ENCODE results near the gene PHF20. TPM values are rescaled to one million over a fixed set of nuclear protein-coding genes. Genes with fewer than 3 reads are reported as not detected.
A peak's percentile ranks its signal among the peaks of the same experiment; 100 is the strongest.
"Not testable (repeated sequence)": the region's sequence is repeated elsewhere in the genome, so short reads cannot be mapped to it uniquely, and the experiment has no call there.

The PHF20 gene
- polyA plus RNA-seq, 1 donor: 23.6 TPM

- Histone ChIP-seq H3K4me1 (ENCODE audit: control insufficient read depth, insufficient read depth, low read length) (peaks cover 11% of the 10 kb centered on the region), H3K9me3 (ENCODE audit: control insufficient read depth, low read depth, low read length) (no peaks in the 10 kb centered on the region), H3K36me3 (ENCODE audit: control insufficient read depth, insufficient read depth, low read length) (peaks cover 46% of the 10 kb centered on the region), H3K27me3 (ENCODE audit: control insufficient read depth, insufficient read depth, low read length) (no peaks in the 10 kb centered on the region), H3K4me3 (ENCODE audit: low read length) (peak overlapping the region; percentile 92), H3K27ac (ENCODE audit: low read length) (peak overlapping the region; percentile 99)
- DNase-seq: peak in 1 of 2 donors; percentile 25
- WGBS (ENCODE audit: insufficient coverage, low lambda C conversion rate): no CpG with 5 or more reads among the region's 7 CpGs
Measured at GRCh38 chr20:35739294-35740163, 32.3 kb upstream of the PHF20 start.

DNA sequence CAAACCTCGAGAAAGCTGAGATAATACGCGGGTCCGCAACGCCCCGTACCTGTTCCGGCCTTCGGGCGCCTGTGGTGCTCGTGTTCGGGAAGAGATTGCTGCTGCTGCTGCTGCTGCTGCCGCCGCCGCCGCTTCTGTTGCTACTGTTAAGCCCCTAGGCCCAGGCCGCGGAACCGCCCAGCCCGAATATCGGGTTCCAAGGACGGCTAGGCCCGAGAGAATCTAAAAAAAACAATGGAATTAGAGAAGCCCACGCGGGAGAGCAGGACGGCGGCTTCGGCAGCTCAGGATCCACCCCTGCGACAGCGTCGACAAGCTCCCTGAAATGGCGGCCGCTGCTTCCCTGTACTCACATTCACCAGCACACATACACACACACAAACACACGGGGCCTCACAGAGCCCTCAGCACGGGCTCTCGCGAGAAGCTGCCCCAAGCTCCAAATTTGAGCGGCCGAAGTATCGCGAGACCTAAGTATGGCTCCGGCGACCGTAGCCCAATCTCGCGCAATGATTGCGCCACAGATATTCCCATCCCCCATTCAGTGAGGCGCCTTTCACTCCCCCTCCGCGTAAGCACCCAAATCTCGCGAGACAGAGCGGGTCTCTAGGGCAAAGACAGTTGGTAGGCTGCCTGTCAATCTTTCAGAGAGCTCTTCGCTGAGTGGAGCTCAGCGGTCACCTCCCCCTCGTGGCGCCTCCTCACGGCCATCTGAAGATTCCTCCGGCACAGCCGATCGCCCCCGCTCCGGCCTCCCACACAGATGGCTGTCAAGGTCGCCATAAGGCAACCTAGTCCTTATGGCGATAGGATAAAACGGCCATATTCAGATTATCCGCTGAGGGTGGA lies 29.7 kb upstream of the PHF20 start, which contains the start of gene RBM39:
Gene RBM39, minus strand, starts transcription at position 369 of the 849 bp plus-strand sequence. CDS start 1,386 bp downstream, outside the sequence.
- H3K4me3 ChIP-seq (ENCODE audit: low read length): peak within 1 kb of the TSS; percentile 92
- H3K36me3 ChIP-seq (ENCODE audit: control insufficient read depth, insufficient read depth, low read length): peaks cover 27% of the 10 kb centered on the region
- H3K4me1 ChIP-seq (ENCODE audit: control insufficient read depth, insufficient read depth, low read length): peaks cover 11% of the 10 kb centered on the region
- peak; percentile 100 for DNase-seq
- 0% methylated on average over 2 of the region's 66 CpGs for WGBS (ENCODE audit: insufficient coverage, low lambda C conversion rate)
- no peaks in the 10 kb centered on the region for H3K9me3 ChIP-seq (ENCODE audit: control insufficient read depth, low read depth, low read length)
- peak within 1 kb of the TSS; percentile 99 for H3K27ac ChIP-seq (ENCODE audit: low read length)
- no peaks in the 10 kb centered on the region for H3K27me3 ChIP-seq (ENCODE audit: control insufficient read depth, insufficient read depth, low read length)

- peak overlapping the region; percentile 91 for H3K27ac ChIP-seq (ENCODE audit: low read length)
- H3K9me3 ChIP-seq (ENCODE audit: control insufficient read depth, low read depth, low read length): no peaks in the 10 kb centered on the region
- H3K4me3 ChIP-seq (ENCODE audit: low read length): peak overlapping the region; percentile 70
- no peaks in the 10 kb centered on the region for H3K27me3 ChIP-seq (ENCODE audit: control insufficient read depth, insufficient read depth, low read length)
- peak; percentile 16 to 62 for DNase-seq
- peaks cover 11% of the 10 kb centered on the region for H3K4me1 ChIP-seq (ENCODE audit: control insufficient read depth, insufficient read depth, low read length)
- H3K36me3 ChIP-seq (ENCODE audit: control insufficient read depth, insufficient read depth, low read length): peaks cover 21% of the 10 kb centered on the region
- 0% methylated on average over 4 of the region's 8 CpGs for WGBS (ENCODE audit: insufficient coverage, low lambda C conversion rate)
Measured at GRCh38 chr20:35742741-35743523, 28.9 kb upstream of the PHF20 start.

GRCh38 chr20:35743693-35744491 lies 27.9 kb upstream of the PHF20 start:
- Histone ChIP-seq H3K27me3 (ENCODE audit: control insufficient read depth, insufficient read depth, low read length) (no peaks in the 10 kb centered on the region), H3K4me1 (ENCODE audit: control insufficient read depth, insufficient read depth, low read length) (peaks cover 11% of the 10 kb centered on the region), H3K4me3 (ENCODE audit: low read length) (no peak overlapping the region), H3K36me3 (ENCODE audit: control insufficient read depth, insufficient read depth, low read length) (peaks cover 11% of the 10 kb centered on the region), H3K27ac (ENCODE audit: low read length) (peak overlapping the region; percentile 91), H3K9me3 (ENCODE audit: control insufficient read depth, low read depth, low read length) (no peaks in the 10 kb centered on the region)
- DNase-seq: peak in 1 of 2 donors; percentile 50
- 87% methylated on average over 3 of the region's 15 CpGs for WGBS (ENCODE audit: insufficient coverage, low lambda C conversion rate)

DNA sequence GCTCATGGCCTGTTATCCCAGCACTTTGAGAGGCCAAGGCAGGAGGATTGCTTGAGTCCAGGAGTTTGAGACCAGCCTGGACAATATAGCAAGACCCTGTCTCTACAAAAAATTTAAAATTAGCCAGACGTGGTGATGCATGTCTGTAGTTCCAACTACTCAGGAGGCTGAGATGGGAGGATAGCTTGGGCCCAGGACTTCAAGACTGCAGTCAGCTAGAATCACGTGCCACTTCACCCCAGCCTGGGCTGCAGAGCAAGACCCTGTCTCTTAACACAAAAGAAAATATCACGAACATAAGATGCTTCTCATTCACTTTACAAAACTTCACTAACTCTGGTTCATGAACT lies 27.3 kb upstream of the PHF20 start:
- H3K36me3 ChIP-seq (ENCODE audit: control insufficient read depth, insufficient read depth, low read length); H3K4me3 ChIP-seq (ENCODE audit: low read length); DNase-seq: not testable (repeated sequence)

GRCh38 chr20:35750611-35751010 lies 21.2 kb upstream of the PHF20 start:
- 89% methylated on average over 1 of the region's 2 CpGs for WGBS (ENCODE audit: insufficient coverage, low lambda C conversion rate)
- DNase-seq: no peak
- Histone ChIP-seq H3K27ac (ENCODE audit: low read length) (no peak overlapping the region), H3K4me3 (ENCODE audit: low read length) (no peak overlapping the region), H3K9me3 (ENCODE audit: control insufficient read depth, low read depth, low read length) (no peaks in the 10 kb centered on the region), H3K4me1 (ENCODE audit: control insufficient read depth, insufficient read depth, low read length) (no peaks in the 10 kb centered on the region), H3K36me3 (ENCODE audit: control insufficient read depth, insufficient read depth, low read length) (no peaks in the 10 kb centered on the region), H3K27me3 (ENCODE audit: control insufficient read depth, insufficient read depth, low read length) (no peaks in the 10 kb centered on the region)

More for the DNA sequence above, 27.3 kb upstream of the PHF20 start:
- WGBS (ENCODE audit: insufficient coverage, low lambda C conversion rate): 100% methylated on average over 1 of the region's 3 CpGs
- peak overlapping the region; percentile 91 for H3K27ac ChIP-seq (ENCODE audit: low read length)
- not testable (repeated sequence) for H3K27me3 ChIP-seq (ENCODE audit: control insufficient read depth, insufficient read depth, low read length); H3K4me1 ChIP-seq (ENCODE audit: control insufficient read depth, insufficient read depth, low read length); H3K9me3 ChIP-seq (ENCODE audit: control insufficient read depth, low read depth, low read length)

GRCh38 chr20:35756404-35756803 lies 15.4 kb upstream of the PHF20 start:
- no peak overlapping the region for H3K27ac ChIP-seq (ENCODE audit: low read length)
- H3K4me3 ChIP-seq (ENCODE audit: low read length): no peak overlapping the region
- no peaks in the 10 kb centered on the region for H3K36me3 ChIP-seq (ENCODE audit: control insufficient read depth, insufficient read depth, low read length)
- H3K4me1 ChIP-seq (ENCODE audit: control insufficient read depth, insufficient read depth, low read length): no peaks in the 10 kb centered on the region
- no peak for DNase-seq
- no CpG with 5 or more reads among the region's 4 CpGs for WGBS (ENCODE audit: insufficient coverage, low lambda C conversion rate)
- H3K9me3 ChIP-seq (ENCODE audit: control insufficient read depth, low read depth, low read length): no peaks in the 10 kb centered on the region
- H3K27me3 ChIP-seq (ENCODE audit: control insufficient read depth, insufficient read depth, low read length): peaks cover 3% of the 10 kb centered on the region

DNA sequence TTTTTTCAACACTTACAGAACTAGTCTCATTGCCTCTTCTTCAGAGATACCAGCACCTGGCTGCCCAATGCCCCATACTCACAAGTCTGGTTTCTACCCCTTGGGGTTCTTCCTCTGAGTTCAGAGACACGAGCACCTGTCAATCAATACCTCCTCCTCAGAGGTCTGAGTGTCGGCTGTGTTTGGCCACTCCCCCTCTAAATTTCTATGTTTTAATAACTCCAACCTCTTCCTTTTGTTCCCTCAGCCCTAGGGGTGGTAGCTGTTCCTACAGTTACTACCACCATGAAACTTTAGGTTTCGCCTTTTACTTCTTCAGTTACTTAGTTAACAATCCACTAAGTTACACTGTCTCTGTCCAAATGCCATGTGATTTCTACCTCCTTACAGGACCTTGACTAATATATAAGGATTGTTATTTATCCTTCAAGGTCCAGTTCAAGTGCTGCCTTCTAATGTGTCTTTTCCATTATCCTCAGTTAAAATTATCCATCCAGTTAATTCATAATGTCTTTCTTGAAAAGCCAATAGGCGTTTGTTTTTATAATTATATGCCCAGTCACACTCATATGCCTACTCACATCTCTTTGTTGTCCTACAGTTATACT lies 14.6 kb upstream of the PHF20 start:
- Histone ChIP-seq H3K27me3 (ENCODE audit: control insufficient read depth, insufficient read depth, low read length) (peaks cover 3% of the 10 kb centered on the region), H3K4me1 (ENCODE audit: control insufficient read depth, insufficient read depth, low read length) (no peaks in the 10 kb centered on the region), H3K4me3 (ENCODE audit: low read length) (no peak overlapping the region), H3K27ac (ENCODE audit: low read length) (no peak overlapping the region), H3K36me3 (ENCODE audit: control insufficient read depth, insufficient read depth, low read length) (no peaks in the 10 kb centered on the region), H3K9me3 (ENCODE audit: control insufficient read depth, low read depth, low read length) (no peaks in the 10 kb centered on the region)
- 67% methylated on average over 3 of the region's 4 CpGs for WGBS (ENCODE audit: insufficient coverage, low lambda C conversion rate)
- no peak for DNase-seq

DNA sequence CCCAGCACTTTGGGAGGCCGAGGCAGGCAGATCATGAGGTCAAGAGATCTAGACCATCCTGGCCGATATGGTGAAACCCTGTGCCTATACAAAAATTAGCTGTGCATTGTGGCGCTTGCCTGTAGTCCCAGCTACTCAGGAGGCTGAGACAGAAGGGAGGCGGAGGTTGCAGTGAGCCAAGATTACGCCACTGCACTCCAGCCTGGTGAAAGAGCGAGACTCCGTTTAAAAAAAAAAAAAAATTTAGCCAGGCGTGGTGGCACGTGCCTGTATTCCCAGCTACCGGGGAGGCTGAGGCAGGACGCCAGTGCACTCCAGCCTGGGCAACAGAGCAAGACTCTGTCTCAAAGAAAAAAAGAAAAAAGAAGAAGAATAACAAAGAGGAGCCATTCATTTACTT lies 10.3 kb upstream of the PHF20 start:
- not testable (repeated sequence) for H3K27ac ChIP-seq (ENCODE audit: low read length); H3K27me3 ChIP-seq (ENCODE audit: control insufficient read depth, insufficient read depth, low read length); H3K4me1 ChIP-seq (ENCODE audit: control insufficient read depth, insufficient read depth, low read length); H3K9me3 ChIP-seq (ENCODE audit: control insufficient read depth, low read depth, low read length); H3K4me3 ChIP-seq (ENCODE audit: low read length); DNase-seq; H3K36me3 ChIP-seq (ENCODE audit: control insufficient read depth, insufficient read depth, low read length)
- no CpG with 5 or more reads among the region's 11 CpGs for WGBS (ENCODE audit: insufficient coverage, low lambda C conversion rate)
